ENCODE measurements around the gene SLC16A4.

DNA sequence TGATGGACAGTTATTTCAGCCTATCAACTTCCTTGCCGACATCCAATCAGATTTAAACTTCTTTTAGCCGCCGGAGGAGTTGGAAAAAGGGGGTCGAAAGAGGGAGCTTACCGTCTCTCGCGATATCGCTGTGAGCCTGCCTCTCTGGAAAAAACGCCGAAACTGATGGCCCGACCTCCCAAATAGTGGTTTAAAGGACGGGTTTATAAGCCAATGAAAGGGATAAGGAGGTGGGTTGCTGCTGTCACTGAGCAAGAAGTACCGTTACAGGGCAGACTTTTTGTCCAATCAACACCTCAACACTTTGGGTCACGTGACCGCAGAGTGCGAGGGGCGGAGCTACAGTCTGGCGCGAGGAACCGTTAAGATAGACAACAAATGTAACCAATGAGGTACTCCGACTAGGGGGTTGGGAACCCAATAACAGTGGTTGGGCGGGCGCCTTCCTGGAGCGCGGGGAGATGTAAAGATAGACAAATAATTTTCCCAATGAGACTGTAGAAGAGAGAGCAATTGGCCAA lies 51.9 kb downstream of the SLC16A4 start, which contains the start of gene RBM15:
- TF ChIP-seq CTCF (IDR thresholded peaks at IDR 0.05) (no peak), POLR2A (IDR thresholded peaks at IDR 0.05) (no peak)

Measured in testis (tissue), 2 donors.